Effector memory CD8-positive, alpha-beta T cell (primary cell): ENCODE data around the gene TMEM231.
"Not testable (repeated sequence)": the region's sequence is repeated elsewhere in the genome, so short reads cannot be mapped to it uniquely, and the experiment has no call there.

Experiments used
- ATAC-seq: fragments of 150-1000 bp; cut with Tn5 transposase; replicated peaks from 2 replicates; pipeline ENCODE4 v1.10.0; 2021; ENCODE audit warnings: mild to moderate bottlenecking, moderate library complexity
- DNase-seq, 3 experiments: peaks; one replicate each; pipeline ENCODE4 v3.0.0; 2021
- H3K27ac Mint-ChIP-seq, 2 donors: one replicate each; pipeline ENCODE4 v1.8.0; 2022; ENCODE audit warnings: mild to moderate bottlenecking in 2 of 2, mixed read lengths in 2 of 2, moderate library complexity in 2 of 2
- H3K27me3 Mint-ChIP-seq, 2 donors: one replicate each; pipeline ENCODE4 v1.8.0; 2022; ENCODE audit warnings: mixed read lengths in 2 of 2
- H3K36me3 Mint-ChIP-seq: one replicate; pipeline ENCODE4 v1.8.0; 2022; ENCODE audit warnings: mild to moderate bottlenecking, moderate library complexity, mixed read lengths; ENCODE audit not compliant: insufficient read depth
- H3K4me1 Mint-ChIP-seq, 2 donors: one replicate each; pipeline ENCODE4 v1.8.0; 2022; ENCODE audit warnings: low read depth in 2 of 2, mixed read lengths in 2 of 2
- H3K4me3 Mint-ChIP-seq, 2 donors: one replicate each; pipeline ENCODE4 v1.8.0; 2022; ENCODE audit warnings: mild to moderate bottlenecking in 2 of 2, mixed read lengths in 2 of 2, moderate library complexity in 2 of 2
- H3K9me3 Mint-ChIP-seq, 2 donors: one replicate each; pipeline ENCODE4 v1.8.0; 2022; ENCODE audit warnings: mixed read lengths in 2 of 2

TMEM231 gene

DNA sequence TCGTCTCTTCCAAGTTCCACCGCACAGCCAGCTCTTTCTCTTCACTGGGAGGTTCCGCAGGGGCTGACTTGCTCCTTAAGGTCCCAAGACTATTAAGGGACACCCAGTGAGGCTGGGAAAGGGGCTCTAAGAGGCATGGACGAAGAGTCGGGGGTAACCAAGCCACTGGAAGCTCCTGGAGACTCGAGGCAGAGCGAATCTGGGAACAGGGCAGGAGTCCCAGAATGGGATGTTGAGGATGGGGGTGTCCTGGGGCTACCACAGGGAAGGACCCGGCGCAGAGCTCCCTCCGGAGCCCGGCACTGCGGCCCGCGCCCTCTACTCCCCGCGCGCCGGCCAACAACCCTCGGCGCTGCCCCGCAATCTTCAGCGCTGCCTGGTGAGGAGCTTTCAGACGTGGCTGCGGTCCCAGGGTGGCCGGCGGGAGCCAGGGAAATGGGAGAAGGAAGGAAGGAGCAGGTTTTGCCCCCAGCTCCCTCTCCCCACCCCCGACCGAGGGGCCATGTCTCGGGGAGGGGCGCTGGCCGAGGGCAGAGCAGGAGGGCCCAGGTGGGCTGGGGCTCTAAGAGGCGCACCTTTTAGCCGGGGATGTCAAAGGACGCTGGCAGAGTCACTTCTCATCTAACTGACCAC, 20.7 kb downstream of the TMEM231 start:
- no peak overlapping the region for H3K27ac Mint-ChIP-seq
- H3K4me3 Mint-ChIP-seq: no peak overlapping the region
- no peak for ATAC-seq
- no peaks in the 10 kb centered on the region for H3K9me3 Mint-ChIP-seq
- no peak for DNase-seq
- H3K36me3 Mint-ChIP-seq: no peaks in the 10 kb centered on the region
- no peaks in the 10 kb centered on the region for H3K4me1 Mint-ChIP-seq
- H3K27me3 Mint-ChIP-seq: peaks cover 0 to 27% of the 10 kb centered on the region in 2 donors

GRCh38 chr16:75534560-75535205, 21.4 kb downstream of the TMEM231 start:
- Mint-ChIP-seq H3K27ac (no peak overlapping the region), H3K4me1 (no peaks in the 10 kb centered on the region), H3K27me3 (peaks cover 0 to 27% of the 10 kb centered on the region in 2 donors), H3K9me3 (no peaks in the 10 kb centered on the region), H3K4me3 (no peak overlapping the region), H3K36me3 (no peaks in the 10 kb centered on the region)
- no peak for DNase-seq
- ATAC-seq: no peak

DNA sequence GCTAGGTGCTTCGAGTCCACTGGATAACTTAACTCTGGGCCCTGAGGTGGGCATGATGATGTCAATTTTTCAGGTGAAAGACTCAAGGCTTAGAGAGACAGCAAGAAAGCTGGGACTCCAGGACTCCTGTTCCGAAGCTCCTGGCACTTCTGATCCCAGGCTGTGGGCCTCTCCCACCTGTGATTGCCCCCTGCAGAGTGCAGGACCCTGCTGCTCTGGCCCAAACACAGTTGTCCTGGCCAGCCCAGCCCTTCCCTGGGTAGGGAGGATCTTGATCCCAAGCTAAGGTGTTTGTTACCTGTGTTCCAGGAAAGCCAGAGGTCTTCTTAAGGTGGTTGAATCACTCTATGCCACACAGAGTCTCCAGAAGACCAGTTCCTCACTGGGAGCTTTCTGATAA, 23.3 kb downstream of the TMEM231 start:
- H3K27me3 Mint-ChIP-seq: peaks cover 0 to 27% of the 10 kb centered on the region in 2 donors
- no peak overlapping the region for H3K27ac Mint-ChIP-seq
- DNase-seq (no peak), ATAC-seq (no peak)
- no peak overlapping the region for H3K4me3 Mint-ChIP-seq
- no peaks in the 10 kb centered on the region for H3K9me3 Mint-ChIP-seq
- H3K36me3 Mint-ChIP-seq: no peaks in the 10 kb centered on the region
- no peaks in the 10 kb centered on the region for H3K4me1 Mint-ChIP-seq

- ATAC-seq: no peak
- Mint-ChIP-seq H3K4me3 (no peak overlapping the region), H3K27me3 (peaks cover 0 to 27% of the 10 kb centered on the region in 2 donors), H3K27ac (no peak overlapping the region), H3K36me3 (no peaks in the 10 kb centered on the region), H3K4me1 (no peaks in the 10 kb centered on the region), H3K9me3 (no peaks in the 10 kb centered on the region)
- no peak for DNase-seq
These were observed 23.8 kb downstream of the TMEM231 start for GRCh38 chr16:75532142-75532765.

DNA sequence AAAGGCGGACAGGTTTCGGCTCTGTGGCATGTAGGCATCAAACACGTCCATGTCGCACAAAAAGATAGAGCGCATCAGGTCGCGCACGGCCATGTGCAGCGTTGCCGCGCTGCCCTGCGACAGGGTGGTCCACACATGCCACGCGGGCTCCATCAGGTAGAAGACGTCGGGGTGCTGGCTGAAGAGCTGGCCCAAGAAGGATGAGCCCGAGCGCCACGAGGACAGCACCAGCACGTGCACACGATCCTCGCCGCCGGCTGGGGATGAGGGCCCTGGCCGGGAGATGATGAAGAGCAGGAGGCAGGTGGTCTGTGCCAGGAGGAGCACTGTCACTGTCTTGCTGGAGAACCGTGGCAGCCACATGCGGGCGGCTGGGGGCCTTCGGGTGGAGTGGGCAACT, 26.1 kb downstream of the TMEM231 start:
- Mint-ChIP-seq H3K4me1 (no peaks in the 10 kb centered on the region), H3K9me3 (no peaks in the 10 kb centered on the region), H3K27me3 (peaks cover 0 to 23% of the 10 kb centered on the region in 2 donors), H3K4me3 (no peak overlapping the region), H3K27ac (no peak overlapping the region), H3K36me3 (no peaks in the 10 kb centered on the region)
- DNase-seq: no peak
- ATAC-seq: no peak

DNA sequence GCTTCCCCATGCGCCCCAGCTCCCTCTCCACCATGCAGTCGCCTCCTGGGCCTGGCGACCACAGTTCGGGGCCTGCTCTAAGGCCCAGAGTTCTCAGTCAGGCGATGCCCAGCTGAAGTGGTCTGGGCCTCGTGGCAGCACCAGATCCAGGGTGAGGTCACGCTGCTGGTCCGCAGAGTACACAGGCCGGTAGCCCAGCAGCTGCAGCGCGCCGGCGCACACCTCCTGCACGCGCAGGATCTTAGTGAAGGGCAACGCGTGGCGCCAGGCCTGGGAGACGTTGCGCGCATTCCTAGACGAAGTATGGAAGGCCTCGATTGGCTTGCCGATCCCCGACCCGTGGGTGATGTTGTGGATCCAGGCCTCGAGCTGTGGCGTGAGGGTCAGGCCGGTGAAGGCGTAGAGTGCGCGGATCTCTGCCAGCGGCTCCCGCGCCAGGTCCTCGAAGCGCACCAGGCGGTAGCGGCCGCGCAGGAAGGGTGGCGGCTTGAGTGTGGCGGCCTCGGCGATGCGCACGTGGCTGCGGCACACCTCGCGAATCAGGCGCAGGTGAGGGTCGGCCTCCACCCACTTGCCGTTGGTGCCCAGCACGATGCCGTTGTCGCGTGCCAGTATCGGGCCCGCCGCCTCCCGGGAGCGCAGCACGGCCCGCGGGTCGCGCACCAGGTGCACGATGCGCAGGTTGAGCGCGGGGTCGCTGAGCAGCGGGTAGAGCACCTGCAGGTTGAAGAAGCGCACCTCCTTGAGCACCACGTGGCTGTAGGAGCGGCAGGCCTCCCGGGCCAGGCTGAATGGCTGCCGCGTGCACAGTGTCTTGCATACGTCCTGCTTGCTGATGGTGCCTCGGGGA, 26.8 kb downstream of the TMEM231 start:
- DNase-seq: no peak
- H3K9me3 Mint-ChIP-seq: no peaks in the 10 kb centered on the region
- H3K27me3 Mint-ChIP-seq: peaks cover 0 to 18% of the 10 kb centered on the region in 2 donors
- H3K27ac Mint-ChIP-seq: no peak overlapping the region
- no peak overlapping the region for H3K4me3 Mint-ChIP-seq
- no peaks in the 10 kb centered on the region for H3K4me1 Mint-ChIP-seq
- H3K36me3 Mint-ChIP-seq: no peaks in the 10 kb centered on the region
- ATAC-seq: no peak

- Mint-ChIP-seq H3K4me3 (no peak overlapping the region), H3K9me3 (no peaks in the 10 kb centered on the region), H3K27me3 (peaks cover 0 to 18% of the 10 kb centered on the region in 2 donors), H3K36me3 (no peaks in the 10 kb centered on the region), H3K4me1 (no peaks in the 10 kb centered on the region), H3K27ac (no peak overlapping the region)
- DNase-seq (no peak), ATAC-seq (no peak)
These were observed 28.2 kb downstream of the TMEM231 start for GRCh38 chr16:75527825-75528299.

DNA sequence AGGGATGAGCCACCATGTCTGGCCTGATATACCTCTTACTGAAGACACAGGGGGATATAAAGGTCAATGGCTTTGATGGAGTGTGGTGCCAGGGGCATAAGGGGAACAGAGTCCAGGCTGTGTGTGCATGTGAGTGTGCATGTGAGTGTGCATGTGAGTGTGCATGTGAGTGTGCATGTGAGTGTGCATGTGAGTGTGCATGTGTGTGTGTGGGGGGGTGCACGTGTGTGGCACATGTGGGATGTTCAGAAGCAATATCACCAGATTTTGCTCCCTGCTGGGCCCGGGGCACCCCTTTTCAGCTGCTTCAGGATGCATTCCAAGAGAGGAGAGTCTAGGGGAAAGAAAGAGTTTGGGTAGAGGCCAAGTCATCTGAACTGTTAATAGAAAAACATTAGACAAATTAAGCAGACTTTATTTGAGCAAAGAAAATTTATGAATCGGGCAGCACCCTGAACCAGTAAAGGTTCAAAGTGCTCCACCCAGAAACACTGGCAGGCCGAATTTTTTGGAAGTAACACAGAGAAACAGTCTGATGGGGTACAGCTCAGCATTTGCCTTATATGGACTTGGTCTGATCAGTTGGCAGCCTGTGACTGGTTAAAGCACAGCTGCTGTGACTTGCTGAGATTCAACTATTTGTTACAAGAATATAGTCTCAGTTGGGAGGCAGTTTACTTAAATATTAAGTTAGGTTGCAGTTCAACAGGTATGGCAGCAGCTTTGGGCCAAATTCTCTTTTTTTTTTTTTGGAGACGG, 29.8 kb downstream of the TMEM231 start:
- Mint-ChIP-seq H3K4me1 (no peaks in the 10 kb centered on the region), H3K27ac (no peak overlapping the region), H3K4me3 (no peak overlapping the region), H3K36me3 (no peaks in the 10 kb centered on the region), H3K27me3 (peaks cover 0 to 3% of the 10 kb centered on the region in 2 donors), H3K9me3 (no peaks in the 10 kb centered on the region)
- ATAC-seq: no peak
- DNase-seq: no peak

- Mint-ChIP-seq H3K27me3 (no peaks in the 10 kb centered on the region), H3K27ac (no peak overlapping the region), H3K36me3 (no peaks in the 10 kb centered on the region), H3K4me3 (no peak overlapping the region), H3K4me1 (peaks cover 8 to 9% of the 10 kb centered on the region in 2 donors), H3K9me3 (no peaks in the 10 kb centered on the region)
- ATAC-seq (no peak), DNase-seq (no peak)
These were observed 36.9 kb downstream of the TMEM231 start for GRCh38 chr16:75519175-75519574.

DNA sequence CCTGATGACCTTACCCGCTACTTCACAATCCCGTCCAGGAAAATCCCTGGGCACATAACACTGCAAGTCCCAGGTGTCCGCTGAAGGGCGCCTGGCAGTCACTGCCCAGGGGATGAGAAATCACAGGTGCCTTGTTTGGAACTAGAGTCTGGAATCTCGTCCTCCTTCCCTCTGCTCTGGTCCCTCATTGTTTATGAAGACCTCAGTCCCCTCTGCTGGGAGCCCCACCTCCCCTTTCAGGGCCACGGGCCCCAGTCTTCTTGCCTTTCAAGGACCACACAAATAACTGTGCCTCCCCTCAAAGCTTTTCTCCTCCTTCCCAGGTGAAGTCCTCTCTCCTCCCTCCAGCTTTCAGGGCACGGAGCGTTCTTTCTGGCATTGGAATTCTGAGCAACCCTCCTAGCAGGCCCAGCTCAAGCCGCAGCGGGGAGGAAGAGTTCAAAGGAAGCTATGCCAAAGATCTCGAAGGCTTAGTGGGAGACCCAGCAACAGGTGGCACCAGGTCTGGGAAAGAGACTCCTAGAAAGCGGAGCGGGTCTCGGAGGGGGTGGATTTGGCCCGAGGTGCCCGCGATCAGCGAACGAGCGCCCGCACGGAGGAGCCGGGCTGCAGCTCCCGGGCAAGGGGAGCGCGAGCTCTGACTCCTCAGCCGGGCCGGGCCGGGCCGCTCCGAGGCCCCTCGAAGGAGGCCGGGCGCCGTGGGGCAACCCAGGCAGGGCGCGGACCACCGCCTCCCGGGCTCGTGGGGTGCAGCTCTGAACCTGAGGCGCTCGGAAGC, 39.7 kb downstream of the TMEM231 start:
- not testable (repeated sequence) for H3K27me3 Mint-ChIP-seq, H3K36me3 Mint-ChIP-seq, H3K9me3 Mint-ChIP-seq, H3K4me1 Mint-ChIP-seq
- ATAC-seq (peak; percentile 35), DNase-seq (peak; percentile 12 to 21 (median 13))
- Mint-ChIP-seq H3K4me3 (peak overlapping the region; percentile 86 to 91), H3K27ac (peak overlapping the region; percentile 28 to 81)

DNA sequence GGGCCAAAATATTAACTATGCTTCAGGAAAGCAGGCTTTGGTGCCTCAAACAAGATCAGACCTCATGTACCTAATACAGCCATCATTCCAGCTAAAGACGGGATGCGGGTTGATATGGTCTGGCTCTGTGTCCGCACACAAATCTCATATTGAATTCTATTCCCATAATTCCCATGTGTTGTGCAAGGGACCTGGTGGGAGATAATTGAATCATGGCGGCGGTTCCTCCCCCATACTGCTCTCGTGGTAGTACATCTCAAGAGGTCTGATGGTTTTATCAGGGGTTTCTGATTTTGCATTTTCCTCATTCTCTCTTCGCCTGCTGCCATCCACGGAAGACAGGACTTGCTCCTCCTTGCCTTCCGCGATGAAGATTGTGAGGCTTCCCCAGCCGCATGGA, 41.8 kb downstream of the TMEM231 start:
- DNase-seq: no peak
- Mint-ChIP-seq H3K9me3 (no peaks in the 10 kb centered on the region), H3K27ac (no peak overlapping the region), H3K36me3 (no peaks in the 10 kb centered on the region), H3K4me3 (no peak overlapping the region), H3K27me3 (no peaks in the 10 kb centered on the region), H3K4me1 (peaks cover 8 to 9% of the 10 kb centered on the region in 2 donors)
- no peak for ATAC-seq

- H3K27me3 Mint-ChIP-seq: peaks cover 10 to 55% of the 10 kb centered on the region in 2 donors
- DNase-seq (no peak), ATAC-seq (no peak)
- peaks cover 0 to 2% of the 10 kb centered on the region in 2 donors for H3K4me1 Mint-ChIP-seq
- no peaks in the 10 kb centered on the region for H3K36me3 Mint-ChIP-seq
- H3K4me3 Mint-ChIP-seq: no peak overlapping the region
- no peaks in the 10 kb centered on the region for H3K9me3 Mint-ChIP-seq
- no peak overlapping the region for H3K27ac Mint-ChIP-seq
These were observed 49.5 kb downstream of the TMEM231 start for GRCh38 chr16:75506574-75506973.
